Activated CD4-positive, alpha-beta T cell treated with anti-CD3 and anti-CD28 coated beads, Interleukin-10, Interleukin-2, amounts not matched to agents 100 ng/mL and 50 ng/mL, durations not matched to agents 16 hours and 8 hours (primary cell): ENCODE results near the gene RFESD.
"Not testable (repeated sequence)": the region's sequence is repeated elsewhere in the genome, so short reads cannot be mapped to it uniquely, and the experiment has no call there.

Experiments
- DNase-seq: peaks from one replicate; pipeline ENCODE4 v3.0.0-alpha.2; 2020

The RFESD gene

DNA sequence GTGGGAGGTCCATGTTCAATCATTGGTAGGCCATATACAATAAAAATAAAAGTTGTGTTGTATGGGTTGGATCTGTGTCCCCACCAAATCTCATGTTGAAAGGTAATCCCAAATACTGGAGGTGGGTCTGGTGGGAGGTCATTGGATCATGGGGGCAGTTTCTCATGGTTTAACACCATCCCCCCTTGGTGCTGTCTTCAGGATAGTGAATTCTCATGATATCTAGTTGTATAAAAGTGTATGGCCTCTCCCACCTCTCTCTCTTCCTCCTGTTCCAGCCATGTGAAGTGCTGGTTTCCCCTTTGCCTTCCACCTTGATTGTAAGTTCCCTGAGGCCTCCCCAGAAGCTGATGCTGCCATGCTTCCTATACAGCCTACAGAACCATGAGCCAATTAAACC is 21.1 kb downstream of the RFESD start:
- DNase-seq = no peak

GRCh38 chr5:95668216-95668615 is 21.6 kb downstream of the RFESD start:
- DNase-seq = no peak

GRCh38 chr5:95668728-95669127 is 22.2 kb downstream of the RFESD start:
- DNase-seq = no peak

- DNase-seq = no peak
Measured at GRCh38 chr5:95669540-95669939, 23.0 kb downstream of the RFESD start.

DNA sequence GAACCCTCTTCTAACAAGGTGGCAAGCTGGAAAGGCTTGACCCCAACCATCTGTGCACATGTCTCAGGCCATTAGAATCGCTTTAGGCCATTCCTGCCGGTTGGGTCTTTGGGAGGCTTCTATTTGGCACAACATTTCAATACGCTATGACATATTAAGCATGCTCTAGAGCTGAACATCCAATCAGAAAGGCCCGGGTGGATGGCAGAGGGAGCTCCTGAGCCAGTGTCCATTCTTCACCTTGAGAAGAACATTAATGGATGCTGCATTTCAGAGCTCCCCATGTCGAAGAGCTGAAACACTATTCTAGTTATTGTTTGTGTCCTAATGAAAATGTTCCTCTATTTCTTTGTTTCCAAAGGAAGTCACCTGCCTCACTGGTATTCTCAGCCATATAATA is 23.4 kb downstream of the RFESD start:
- no peak for DNase-seq

- no peak for DNase-seq
Measured at GRCh38 chr5:95670568-95670967, 24.0 kb downstream of the RFESD start.

DNA sequence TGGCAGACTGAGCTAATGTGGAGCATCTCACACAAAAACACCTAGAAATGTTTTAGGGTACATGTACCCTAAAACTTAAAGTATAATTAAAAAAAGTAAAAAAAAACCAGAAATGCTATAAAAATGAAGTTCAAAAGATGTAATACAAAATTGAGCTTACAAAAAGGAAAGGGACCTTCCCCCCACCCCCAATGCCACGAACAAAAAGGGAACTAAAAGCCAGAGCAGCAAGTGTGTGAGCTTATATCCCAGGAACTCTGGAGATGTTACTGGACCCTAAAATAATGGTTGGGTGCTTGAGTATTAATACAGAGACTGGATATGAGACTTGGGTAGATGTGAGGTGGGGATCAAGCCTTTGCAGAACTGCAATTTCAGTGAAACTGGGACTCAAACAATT is 25.2 kb downstream of the RFESD start:
- no peak for DNase-seq

- no peak for DNase-seq
Measured at GRCh38 chr5:95672641-95673040, 26.1 kb downstream of the RFESD start.

DNA sequence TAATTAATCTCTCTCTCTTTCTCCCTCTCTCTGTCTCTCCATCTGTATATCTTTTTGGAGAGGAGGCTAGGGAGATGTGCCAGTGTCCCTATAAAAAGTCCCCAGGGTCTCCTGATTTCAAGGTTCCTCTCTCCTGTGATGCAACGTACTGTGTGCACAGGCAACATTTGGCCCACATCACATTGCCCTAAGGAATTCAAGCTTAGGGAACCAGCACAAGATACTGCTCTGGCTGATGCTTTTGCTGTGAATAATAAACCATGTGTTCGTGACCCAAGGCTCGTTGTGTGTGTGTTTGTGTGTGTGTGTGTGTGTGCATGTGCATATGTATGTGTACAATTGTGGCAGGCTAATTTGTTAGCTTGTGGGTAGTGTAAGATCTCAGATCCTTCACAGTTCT is 26.5 kb downstream of the RFESD start:
- DNase-seq = no peak

DNA sequence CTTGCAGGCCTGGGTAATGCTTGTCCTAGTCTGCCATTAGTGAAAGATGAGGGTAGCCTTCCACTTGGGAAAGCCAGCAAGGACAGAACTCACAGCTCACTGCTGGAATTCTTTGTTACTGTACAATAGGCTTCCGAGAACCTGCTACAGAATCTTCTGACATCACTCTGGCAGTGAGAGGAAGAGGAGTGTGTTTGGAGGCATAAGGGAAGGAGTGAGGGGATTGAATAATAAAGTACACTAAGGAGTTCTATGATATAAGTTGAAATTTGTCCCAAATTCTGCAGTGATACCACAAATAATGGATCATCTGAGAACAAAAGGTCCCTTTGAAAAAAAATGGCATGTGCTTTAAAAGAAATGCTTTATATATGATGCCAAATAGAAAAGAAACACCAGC is 36.3 kb downstream of the RFESD start, which contains the start of gene SPATA9:
Gene SPATA9 (minus strand): TSS at position 101 of the 400 bp plus-strand sequence. CDS start 137 bp downstream, outside the sequence.
- DNase-seq = no peak

- DNase-seq = no peak
Measured at GRCh38 chr5:95684361-95684760, 37.8 kb downstream of the RFESD start.

DNA sequence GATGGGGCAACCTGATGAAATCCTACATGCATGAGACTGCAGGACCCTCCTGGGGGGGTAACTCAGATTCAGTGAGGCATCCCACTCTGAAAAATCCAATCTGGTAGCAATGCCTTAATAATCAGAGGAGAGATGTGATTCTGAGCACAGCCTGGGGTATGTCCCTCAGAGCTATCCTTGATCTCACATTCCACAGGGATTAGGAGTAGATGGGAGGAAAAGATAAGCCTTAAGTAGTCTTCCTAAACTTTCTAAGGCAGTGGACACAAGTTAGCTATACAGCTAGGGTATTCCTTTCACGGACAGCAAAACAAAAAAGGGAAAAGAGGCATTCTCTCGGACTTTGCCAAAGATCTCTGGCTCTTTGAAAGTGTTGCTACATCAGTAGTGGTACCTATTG is 40.1 kb downstream of the RFESD start:
- DNase-seq = no peak

DNA sequence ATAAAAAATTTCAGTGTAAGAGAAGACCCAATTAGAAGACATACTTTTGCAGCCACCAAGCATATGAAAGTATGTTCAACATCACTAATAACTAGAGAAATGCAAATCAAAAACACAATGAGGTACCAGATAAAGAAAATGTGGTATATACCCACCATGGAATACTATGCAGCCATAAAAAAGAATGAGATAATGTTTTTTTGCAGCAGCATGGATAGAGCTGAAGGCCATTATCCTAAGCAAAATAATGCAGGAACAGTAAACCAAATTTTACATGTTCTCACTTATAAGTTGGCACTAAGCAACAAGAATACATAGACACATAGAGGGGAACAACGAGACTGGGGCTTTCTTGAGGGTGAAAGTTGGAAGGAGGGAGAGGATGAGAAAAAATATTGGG is 43.1 kb downstream of the RFESD start:
- DNase-seq = no peak

DNA sequence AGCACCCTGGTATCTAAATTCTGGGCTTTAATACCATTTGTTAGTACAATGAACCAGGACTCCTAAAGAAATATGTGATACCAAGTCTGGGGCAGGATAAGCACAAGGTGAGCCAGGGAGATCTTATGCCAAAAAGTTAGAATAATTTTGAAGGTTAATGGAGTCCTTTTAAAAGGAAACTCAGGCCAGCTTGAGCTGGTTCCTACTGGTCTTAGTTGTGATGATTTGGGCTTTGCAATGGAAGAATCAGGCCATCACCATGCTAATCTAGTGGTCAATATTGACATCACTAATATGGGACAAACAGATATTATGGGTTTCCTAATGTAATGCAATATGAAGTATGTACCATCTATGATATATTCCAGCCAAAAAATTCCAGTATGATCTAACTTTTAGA is 43.8 kb downstream of the RFESD start:
- DNase-seq = no peak

- DNase-seq = no peak
Measured at GRCh38 chr5:95697781-95698681, 51.5 kb downstream of the RFESD start.

DNA sequence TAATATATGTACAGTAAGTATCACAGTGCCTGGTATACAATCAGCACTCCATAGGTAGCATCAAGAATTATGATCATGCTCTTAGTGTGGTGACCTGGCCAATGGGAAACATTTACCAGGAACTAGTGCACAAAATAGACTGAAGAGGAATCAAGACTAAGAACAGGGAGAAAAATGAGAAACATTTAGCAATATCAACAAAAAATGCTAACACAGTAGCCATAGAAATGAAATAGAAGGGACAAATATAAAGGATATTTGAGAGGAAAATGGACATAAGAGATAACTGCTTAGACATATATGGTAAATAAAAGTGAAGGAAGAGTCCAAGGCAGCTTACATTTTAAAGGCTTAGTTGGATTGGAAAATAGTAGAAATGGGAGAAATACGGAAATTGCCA is 52.8 kb downstream of the RFESD start:
- DNase-seq = no peak

DNA sequence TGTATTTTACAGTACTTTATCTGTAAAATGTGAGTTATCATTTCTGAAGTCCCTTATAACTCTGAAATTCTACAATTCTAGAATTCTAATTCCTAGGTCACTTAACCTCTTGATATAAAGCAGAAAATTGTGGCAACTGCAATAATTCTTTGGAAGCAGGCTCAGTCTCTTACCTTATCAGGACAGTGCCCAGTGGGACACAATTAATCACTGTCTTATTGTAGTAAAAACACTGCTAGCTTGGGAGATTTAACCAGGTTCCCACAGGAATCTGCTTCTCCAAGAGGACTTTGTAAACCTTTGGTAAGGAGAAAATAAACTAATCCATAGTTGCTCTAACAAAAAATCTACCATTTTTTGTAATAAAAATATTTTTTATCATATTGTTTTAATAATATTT is 54.5 kb downstream of the RFESD start:
- no peak for DNase-seq

- DNase-seq = no peak
Measured at GRCh38 chr5:95704150-95704549, 57.6 kb downstream of the RFESD start.

- not testable (repeated sequence) for DNase-seq
Measured at GRCh38 chr5:95706196-95706595, 59.6 kb downstream of the RFESD start.

DNA sequence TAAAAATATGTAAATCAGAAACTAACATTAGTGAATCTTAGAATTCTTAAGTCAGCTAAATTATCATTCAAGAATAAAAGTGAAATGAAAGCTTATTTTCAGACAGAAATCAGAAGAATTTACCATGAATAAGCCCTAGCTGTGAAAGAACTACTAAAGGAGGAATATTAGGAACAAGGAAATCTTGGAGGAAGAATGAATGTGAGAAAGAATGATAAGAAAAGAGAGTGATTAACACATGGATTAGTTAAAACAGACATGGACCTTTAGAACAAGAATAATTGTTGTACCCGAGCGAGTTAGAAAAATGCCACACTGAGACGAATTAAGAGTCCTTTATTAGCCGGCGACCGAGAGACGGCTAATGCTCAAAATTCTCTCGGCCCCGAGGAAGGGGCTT is 60.5 kb downstream of the RFESD start:
- no peak for DNase-seq
